DMS79 (cell line): ENCODE data around the gene SLC5A2.
A peak's percentile ranks its signal among the peaks of the same experiment; 100 is the strongest.
"Not testable (repeated sequence)": the region's sequence is repeated elsewhere in the genome, so short reads cannot be mapped to it uniquely, and the experiment has no call there.

Experiments
- DNase-seq: peaks from one replicate; lab custom pipeline; 2025; lab: John Stamatoyannopoulos, UW

The SLC5A2 gene

DNA sequence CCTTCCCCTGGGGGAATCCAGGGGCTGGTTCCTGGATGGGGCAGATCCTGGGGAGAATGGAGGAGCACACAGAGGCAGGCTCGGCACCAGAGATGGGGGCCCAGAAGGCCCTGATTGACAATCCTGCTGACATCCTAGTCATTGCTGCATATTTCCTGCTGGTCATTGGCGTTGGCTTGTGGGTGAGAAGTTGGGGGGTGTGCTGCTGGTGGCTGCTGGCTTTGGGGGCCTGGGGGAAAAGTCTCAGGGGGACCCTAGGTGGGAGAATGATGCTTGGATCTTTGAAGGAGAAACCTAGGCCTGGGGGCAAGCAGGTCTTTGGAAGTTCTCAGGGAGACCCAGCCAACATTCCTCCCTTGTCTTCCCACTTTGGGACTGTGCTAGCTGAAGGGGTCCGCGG, at the start of gene SLC5A2:
Gene SLC5A2 (plus strand): TSS at position 43 of the 400 bp plus-strand sequence. CDS start 14 bp downstream, at position 57.
- no peak for DNase-seq

DNA sequence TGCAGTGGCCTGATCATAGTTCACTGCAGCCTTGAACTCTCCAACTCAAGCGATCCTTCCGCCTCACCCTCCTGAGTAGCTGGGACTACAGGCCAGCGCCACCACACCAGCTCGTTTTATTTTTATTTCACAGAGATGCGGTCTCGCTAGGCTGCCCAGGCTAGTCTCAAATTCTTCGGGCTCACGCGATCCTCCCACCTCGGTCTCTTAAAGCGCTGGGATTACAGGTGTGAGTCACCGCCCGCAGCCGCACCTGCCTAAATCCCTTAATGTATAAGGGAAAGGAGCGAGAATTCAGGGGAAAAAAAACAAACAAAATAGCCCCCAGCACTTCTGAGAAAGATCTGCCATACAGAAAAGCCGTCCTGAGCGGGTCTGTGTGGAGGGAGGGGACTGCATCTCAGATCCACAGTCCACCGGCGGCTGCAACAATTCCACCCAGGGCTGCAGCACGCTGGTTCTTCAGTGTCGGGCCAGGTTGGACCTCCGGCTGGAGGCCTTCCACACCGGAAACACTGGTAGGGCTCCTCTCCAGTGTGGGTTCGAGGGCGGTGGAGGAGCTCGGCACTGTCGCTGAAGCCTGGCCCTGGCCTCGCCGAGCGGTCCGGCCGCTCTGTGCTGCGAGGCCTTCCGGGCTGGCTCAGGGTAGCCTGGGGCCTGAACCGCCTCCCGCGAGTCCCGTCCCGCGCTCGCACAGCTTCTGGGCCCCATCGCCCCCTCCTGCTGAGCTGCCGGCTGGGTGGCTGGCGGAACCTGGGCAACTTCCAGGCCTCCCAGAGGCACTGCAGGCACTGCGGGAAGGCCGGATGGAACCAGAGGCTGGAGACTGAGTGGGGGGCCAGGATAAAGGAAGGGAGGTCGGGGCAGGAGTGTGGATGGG, 47.3 kb upstream of the SLC5A2 start:
- DNase-seq, result no peak

DNA sequence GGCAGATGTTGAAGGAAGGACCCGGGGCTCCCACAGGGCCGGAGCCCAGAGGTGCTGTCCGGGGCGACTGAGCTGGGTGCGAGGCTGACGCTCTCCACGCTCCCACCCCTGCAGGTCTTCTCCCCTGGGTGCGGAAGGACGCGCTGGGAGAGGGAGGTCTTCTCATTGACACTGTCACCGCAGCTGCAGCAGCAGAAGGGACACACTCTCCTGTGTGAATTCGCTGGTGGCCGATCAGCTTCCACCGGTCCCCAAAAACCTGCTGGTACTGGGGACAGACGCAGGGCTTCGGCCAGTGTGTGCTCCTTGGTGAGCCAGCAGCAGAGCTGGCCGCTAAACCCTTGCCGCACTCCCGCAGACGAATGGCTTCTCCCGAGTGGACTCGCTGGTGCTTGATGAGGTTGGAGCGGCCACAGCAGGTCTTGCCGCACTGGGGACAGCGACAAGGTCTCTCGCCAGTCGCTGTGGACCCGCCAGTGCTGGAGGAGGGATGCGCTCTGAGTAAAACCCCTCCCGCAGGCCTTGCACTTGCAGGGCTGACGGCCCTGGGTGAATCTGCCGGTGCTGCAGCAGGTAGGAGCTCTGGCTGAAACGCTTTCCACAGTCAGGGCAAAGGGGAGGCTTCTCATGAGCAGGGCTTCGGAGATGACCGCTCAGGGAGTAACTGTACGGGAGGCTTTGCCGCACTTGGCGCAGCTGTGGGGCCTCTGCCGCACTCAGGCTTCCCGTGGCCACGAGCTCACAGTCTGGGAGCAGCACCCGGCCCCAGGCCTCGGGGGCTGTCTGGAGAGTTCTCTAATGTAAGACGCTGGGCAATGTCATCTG, 46.5 kb upstream of the SLC5A2 start:
- no peak for DNase-seq

DNA sequence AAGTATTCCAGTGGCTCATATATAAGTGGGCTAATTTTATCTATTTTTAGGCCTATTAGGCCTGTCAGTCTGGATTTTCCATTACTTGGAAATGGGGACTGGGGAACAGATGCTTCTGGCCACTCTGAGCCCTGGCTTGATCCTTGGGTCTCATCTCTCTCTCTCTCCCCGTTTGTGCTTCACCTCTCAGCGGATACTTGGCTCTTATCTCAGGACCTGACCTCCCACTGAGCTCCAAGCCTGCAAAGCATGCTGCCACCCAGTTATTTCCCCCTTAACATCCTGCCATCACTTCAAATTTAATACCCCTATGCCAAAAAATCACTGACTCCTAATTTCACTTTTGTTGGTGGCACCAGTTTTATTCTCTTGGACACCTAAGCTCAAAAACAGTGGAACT, 44.5 kb upstream of the SLC5A2 start:
- DNase-seq, result no peak

DNA sequence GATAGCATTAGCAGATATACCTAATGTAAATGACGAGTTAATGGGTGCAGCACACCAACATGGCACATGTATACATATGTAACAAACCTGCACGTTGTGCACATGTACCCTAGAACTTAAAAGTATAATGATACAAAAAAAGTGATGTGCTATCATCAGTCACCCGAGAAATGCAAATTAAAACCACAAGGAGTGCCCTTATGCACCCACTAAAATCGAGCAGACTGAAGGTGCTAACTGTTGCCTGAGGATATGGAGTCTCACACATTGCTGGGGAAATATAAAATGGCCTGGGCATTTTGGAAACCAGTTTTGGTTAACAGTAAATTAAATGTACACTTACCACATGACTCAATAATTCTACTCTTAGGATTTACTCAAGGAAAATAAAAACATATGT, 43.9 kb upstream of the SLC5A2 start:
- not testable (repeated sequence) for DNase-seq

DNA sequence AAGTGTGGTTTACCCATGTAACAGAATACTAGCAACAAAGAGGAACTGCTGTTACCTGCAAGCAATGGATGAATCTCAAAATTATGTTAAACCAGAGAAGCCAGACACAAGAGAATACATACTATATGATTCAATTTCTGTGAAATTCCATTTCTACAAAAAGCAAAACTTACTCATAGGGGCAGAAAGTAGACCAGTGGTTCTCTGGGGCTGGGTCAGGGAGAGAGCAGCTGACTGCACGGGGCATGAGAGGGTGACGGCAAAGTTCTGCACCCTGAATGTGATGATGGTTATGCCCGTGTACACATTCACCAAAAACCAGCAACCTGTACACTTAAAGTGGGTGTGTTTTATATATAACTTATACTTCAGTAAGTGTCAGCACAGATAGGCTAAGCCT, 43.4 kb upstream of the SLC5A2 start:
- DNase-seq, result no peak

DNA sequence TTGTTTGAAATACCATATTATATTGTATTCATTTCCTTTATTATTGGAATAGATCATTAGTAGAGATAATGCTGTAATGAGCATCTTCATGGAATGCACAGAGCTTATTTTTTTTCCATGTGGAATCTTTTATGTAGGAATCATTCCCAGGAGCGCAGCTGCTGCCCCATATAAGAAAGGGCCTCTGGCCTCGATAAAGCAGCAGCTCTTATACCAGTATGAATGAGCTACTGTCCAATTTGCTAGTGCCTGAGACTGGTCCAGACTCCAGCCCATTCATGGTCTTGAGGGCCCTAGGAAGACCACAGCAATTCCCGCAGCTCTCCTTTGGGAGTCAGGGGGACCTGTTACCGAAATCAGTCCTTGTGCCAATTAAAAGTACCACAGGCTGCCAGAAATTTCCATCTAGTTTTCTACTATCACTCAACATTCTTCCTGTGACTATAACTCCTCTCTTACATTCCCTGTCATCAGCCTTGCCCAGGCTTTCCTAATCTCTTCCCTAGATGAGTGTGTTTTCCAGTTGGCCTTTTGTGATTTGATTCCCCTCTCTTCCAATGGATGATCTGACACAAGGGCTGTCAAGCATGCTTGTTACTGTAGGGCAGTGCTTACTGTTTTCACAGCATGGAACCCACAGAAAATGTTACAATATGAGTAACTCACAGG, 42.3 kb upstream of the SLC5A2 start:
- DNase-seq, result no peak

DNA sequence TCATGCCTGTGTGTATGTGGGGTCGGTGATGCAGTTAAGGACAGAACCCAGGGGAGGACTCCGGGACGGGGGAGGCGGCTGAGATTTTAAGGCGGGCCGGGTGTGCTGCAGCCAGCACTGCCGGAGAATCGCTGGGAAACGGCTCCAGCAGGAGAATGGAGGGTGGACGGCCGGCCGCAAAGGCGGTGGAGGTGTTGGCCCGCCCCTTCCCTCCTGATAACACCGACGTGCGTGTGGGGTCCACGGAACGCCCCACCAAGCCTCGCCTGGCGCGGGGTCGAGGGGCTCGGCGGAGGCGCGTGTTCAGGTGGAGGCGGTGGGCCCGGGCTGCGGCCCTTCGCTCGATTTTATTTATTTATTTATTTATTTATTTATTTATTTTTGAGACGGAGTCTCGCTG, 41.0 kb upstream of the SLC5A2 start:
- no peak for DNase-seq

DNA sequence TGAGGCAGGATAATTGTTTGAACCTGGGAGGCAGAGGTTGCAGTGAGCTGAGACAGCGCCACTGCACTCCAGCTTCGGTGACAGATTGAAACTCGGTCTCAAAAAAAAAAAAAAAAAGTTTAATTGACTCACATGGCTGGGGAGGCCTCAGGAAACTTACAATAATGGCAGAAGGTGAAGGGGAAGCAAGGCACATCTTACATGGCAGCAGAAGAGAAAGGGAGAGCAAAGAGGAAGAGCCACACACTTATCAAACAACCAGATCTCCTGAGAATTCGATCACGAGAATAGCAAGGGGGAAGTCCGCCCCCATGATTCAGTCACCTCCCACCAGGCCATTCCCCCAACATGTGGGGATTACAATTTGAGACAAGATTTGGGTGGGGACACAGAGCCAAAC, 37.0 kb upstream of the SLC5A2 start:
- not testable (repeated sequence) for DNase-seq

DNA sequence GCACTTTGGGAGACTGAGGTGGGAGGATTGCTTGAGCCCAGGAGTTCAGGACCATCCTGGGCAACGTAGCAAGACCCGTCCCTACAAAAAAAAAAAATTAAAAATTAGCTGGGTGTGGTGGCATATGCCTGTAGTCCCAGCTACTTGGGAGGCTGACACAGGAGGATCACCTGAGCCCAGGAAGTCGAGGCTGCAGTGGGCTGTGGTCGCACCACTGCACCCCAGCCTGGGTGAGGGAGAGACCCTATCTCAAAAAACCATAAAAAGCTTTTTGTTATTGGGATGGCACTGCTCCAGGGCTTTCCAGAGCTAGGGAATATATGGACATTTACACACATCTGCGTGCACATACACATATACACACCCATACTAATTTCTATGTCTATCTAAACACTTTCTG, 31.7 kb upstream of the SLC5A2 start:
- no peak for DNase-seq

DNA sequence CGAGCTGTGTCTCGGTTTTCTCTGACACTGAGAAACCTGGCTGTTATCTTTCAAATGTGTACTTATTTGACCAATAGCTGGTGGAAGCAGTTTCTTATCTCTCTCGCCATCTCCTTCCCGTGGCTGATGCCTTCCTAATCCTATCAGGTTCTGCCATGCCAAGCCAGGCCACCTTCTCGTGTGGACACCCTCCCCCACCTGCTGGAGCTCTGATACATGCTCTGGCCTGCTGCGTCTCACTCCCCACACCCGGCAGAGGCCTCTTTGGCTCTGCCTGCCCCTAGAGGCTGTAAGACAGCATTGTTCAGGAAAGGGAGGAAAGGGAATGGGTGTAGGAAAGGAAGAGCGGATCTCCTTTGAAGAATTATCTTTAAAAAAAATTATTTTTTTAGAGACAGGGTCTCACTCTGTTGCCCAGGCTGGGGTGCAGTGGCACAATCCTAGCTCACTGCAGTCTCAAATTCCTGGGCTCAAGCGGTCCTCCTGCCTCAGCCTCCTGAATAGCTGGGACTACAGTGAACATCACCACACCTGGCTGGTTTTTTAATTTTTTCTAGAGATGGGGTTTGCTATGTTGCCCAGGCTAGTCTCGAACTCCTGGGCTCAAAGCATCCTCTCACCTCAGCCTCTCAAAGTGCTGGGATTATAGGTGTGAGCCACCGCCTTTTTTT, 31.1 kb upstream of the SLC5A2 start:
- no peak for DNase-seq

DNA sequence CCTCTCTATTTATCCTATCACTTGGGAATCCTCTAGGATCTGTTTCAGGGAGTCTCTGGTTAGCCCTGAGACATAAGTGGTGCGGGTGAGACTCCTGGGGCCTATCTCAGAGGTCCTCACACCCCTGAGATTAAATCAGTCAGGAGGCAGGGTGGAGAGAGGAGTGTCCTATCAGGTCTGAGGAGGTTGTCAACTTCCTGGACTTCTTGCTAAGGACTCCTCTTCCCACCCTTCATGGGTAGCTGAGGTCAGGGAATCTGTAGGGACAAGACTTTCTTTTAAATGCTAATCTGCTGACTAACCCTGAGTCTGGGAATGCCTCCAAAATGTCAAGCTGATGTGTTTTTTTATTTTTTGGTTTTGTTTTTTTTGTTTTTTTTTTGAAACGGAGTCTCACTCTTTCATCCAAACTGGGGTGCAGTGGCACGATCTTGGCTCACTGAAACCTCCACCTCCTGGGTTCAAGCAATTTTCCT, 30.3 kb upstream of the SLC5A2 start:
- DNase-seq, result no peak

DNA sequence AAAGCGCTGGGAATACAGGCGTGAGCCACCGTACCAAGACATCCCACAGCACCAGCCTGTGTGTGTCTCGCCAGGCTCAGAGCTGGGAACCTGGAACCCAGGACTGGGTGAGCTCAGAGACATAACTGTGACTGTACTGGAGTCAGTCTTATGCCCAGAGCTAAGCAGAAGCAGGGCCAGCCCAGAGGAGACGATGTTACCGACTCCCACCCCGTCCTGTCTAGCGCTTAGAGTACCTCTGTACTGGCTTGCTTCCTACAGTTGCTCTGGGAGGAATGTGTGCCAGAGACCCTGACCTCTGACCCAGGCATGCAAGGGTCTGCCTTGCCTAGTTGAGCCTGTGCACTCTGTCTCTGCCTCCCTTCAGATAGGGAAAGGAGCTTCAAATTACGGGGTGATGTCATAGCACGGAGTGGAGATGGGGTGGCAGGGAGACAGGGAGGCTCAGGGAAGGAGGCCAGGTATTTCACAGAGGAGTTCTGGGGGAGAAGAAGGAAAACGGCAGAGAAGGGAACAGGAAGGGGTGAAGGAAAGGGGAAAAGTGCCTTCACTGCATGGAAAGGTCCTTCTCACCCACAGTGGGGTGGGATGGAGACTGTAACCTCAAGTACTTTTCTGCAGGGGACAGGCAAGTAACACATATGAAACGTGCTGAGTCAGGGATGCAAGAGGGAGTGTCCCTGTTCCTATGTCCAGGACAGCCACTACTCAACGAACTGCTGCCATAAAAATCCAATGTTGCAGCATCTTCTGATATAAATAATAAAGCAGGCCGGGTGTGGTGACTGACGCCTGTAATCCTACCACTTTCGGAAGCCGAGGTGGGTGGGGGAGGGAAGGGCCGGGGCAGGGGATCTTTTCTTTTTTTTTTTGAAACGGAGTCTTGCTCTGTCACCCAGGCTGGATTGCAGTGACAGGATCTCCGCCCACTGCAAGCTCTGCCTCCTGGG, 29.4 kb upstream of the SLC5A2 start:
- DNase-seq, result no peak

DNA sequence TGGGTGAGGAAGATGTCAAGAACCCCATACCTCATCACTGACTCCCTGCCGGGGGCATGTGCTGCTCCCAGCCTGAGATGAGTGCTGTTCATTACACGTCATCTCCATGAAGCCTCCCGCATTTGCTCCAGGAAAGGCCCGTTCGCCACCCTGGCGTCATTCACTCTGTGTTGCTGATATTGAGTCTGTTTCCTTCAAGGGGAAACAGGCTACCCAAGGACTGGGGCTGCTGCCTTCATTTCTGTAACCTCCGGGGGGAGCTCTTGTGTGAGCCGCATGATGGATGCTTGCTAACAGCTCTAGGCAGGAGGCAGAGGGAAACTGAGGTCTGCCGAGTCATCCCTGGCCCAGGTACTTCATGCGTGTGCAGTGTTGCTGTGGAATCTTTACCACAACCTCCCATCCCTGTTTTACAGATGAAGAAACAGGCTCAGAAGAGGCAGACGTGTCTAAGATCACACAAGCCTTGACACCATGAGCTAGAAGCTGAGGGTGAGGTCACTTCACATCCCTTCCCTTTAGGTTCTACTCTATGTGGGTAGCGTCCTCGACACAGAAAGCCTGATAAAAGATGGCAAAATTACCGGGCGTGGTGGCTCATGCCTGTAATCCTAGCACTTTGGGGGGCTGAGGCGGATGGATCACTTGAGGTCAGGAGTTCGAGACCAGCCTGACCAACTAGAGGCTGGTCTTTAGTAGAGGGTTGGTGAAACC, 27.2 kb upstream of the SLC5A2 start:
- DNase-seq, result no peak

DNA sequence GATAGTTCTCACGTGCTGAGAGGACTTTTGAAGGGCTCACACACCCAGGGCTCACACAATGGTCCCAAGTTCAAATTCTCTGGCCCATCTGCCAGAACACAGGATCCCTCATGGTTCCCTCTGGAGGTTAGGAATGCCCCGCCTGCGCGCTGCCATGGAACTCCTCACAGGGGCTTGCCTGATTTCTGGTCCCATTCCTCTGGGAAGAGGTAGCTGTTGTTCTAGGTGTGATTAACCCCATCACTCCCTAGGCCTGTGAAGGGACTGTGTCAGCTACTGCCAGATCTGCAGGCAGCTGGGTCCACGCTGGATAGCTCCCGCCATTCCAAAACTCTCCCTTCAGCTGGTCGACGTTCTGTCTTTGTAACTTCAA, 25.9 kb upstream of the SLC5A2 start:
- DNase-seq, result no peak

DNA sequence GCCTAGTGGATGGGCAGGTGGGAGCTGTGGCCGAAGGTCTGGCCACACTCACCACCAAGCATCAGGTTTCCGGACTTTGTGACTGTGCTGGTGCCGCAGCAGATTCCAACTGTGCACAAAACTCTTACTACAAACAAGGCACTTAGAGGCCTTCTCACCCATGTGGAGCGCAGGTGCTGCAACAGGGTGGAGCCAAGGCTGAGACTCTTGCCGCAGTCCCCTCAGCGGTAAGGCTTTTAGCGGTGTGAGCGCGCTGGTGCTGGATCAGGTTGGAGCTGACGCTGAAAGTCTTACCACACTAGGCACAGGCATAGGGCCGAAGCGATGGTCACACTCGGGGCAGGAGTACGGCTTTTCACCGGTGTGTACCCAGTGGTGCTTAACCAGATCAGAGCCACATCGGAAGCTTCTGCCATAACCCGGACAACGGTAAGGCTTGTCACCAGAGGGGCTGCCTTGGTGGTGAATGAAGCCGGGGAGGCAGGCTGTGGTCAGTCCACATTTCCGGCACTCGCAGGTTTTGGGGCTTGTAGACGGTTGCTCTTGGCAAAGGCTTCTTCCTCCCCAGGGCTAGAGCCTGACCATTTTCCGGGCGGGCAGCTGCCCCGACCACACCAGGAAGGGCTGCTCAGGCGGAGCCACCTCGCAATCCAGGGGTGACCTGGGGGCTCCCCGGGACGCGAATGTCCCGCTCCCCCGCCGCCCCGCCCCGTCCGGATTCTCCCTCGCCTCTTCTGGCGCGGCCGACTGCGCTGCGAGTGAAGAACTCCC, 24.7 kb upstream of the SLC5A2 start:
- peak; percentile 67 for DNase-seq

DNA sequence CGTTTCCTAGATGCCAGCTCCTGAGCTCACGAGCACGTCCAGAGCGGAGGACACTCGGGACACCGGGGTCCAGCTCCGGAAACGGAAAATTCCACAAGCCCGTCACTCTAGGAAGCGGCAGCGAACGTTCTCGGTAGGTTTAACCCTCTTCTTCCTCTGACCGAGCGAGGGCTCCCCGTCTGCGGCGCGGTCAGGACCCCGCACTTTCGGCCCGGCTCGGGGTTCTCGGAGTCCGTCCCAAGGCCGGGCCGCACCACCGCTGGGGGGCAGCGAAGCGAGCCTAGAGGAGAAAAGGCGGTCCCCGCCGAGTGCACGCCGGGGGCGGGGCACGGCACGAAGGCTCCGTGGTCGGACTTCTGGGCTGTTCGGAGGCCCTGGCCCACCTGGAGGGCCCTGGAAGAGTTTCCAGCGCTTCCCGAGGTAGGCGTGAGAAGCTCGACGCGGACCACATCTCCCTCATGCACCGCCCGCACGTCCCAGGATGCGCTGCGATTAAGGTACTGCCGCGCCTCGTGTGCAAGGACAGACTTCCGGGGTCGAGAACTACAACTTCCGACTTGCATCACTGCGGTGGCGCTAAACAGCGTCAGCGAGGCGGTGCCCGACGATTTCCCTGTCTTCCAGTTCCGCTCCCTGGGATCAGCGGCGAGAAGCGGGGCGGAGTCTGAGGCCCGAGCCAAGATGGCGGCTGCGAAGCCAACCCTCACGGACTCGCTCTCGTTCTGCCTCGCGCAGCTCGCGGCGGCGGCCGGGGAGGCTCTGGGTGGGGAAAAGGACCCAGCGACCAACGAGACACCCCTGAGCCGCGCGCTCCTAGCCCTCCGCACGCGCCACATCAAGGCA, 23.9 kb upstream of the SLC5A2 start, which contains the start of gene ARMC5:
Gene ARMC5 (plus strand): TSS at position 658 of the 843 bp plus-strand sequence. CDS start 24 bp downstream, at position 682.
- peak; percentile 94 for DNase-seq
